ENCODE data around the gene EHMT1.

GRCh38 chr9:137696136-137696925 lies 77.5 kb downstream of the EHMT1 start:
- TF ChIP-seq CSDC2 (CRISPR knock-in tag; IDR thresholded peaks at IDR 0.05) = no peak
- no peak for TF ChIP-seq TSHZ2 (CRISPR knock-in tag; IDR thresholded peaks at IDR 0.05)
- TF ChIP-seq RARB (CRISPR knock-in tag; IDR thresholded peaks at IDR 0.05) = no peak
- no peak for TF ChIP-seq ZC3H10 (CRISPR knock-in tag; IDR thresholded peaks at IDR 0.05)
- TF ChIP-seq ZNF565 (CRISPR knock-in tag; conservative IDR thresholded peaks at IDR 0.05; ENCODE audit: low read depth) = no peak
